HG02759 (cell line): ENCODE data around the gene PPP1R7.
A peak's percentile ranks its signal among the peaks of the same experiment; 100 is the strongest.

Experiments
- ATAC-seq: cut with Tn5 transposase; IDR thresholded peaks from one replicate; pipeline ENCODE4 v1.9.1; 2021; ENCODE audit warnings: mild to moderate bottlenecking, moderate library complexity; ENCODE audit not compliant: unreplicated experiment

PPP1R7 gene

GRCh38 chr2:241208058-241208457 is 57.8 kb downstream of the PPP1R7 start:
- no peak for ATAC-seq

- ATAC-seq = no peak
Observed at GRCh38 chr2:241209271-241209670, 59.0 kb downstream of the PPP1R7 start.

GRCh38 chr2:241211276-241211675 is 61.0 kb downstream of the PPP1R7 start:
- ATAC-seq = no peak

GRCh38 chr2:241213041-241213440 is 62.8 kb downstream of the PPP1R7 start:
- no peak for ATAC-seq

GRCh38 chr2:241213567-241213966 is 63.3 kb downstream of the PPP1R7 start:
- ATAC-seq = no peak

- ATAC-seq = no peak
Observed at GRCh38 chr2:241214209-241214608, 63.9 kb downstream of the PPP1R7 start.

GRCh38 chr2:241214766-241215165 is 64.5 kb downstream of the PPP1R7 start:
- ATAC-seq = no peak

- ATAC-seq = no peak
Observed at GRCh38 chr2:241215421-241215820, 65.2 kb downstream of the PPP1R7 start.

- ATAC-seq = no peak
Observed at GRCh38 chr2:241216211-241216761, 66.0 kb downstream of the PPP1R7 start.

- ATAC-seq = peak; percentile 50
Observed at GRCh38 chr2:241217320-241218031, 67.2 kb downstream of the PPP1R7 start.

- no peak for ATAC-seq
Observed at GRCh38 chr2:241218131-241219029, 68.1 kb downstream of the PPP1R7 start.

GRCh38 chr2:241219030-241219382 is 68.7 kb downstream of the PPP1R7 start:
- no peak for ATAC-seq

- ATAC-seq = no peak
Observed at GRCh38 chr2:241219856-241220356, 69.6 kb downstream of the PPP1R7 start.

- ATAC-seq = no peak
Observed at GRCh38 chr2:241223211-241224017, 73.1 kb downstream of the PPP1R7 start.

GRCh38 chr2:241224018-241224850 is 74.0 kb downstream of the PPP1R7 start:
- ATAC-seq = no peak

- no peak for ATAC-seq
Observed at GRCh38 chr2:241224851-241225438, 74.7 kb downstream of the PPP1R7 start.

GRCh38 chr2:241225545-241225944 is 75.3 kb downstream of the PPP1R7 start:
- ATAC-seq = no peak

- no peak for ATAC-seq
Observed at GRCh38 chr2:241225983-241226382, 75.7 kb downstream of the PPP1R7 start.

- no peak for ATAC-seq
Observed at GRCh38 chr2:241226723-241227572, 76.7 kb downstream of the PPP1R7 start.
